Activated naive CD8-positive, alpha-beta T cell (primary cell): ENCODE measurements around the gene KDM7A.
"Not testable (repeated sequence)": the region's sequence is repeated elsewhere in the genome, so short reads cannot be mapped to it uniquely, and the experiment has no call there.

Experiments used
- H3K27ac Mint-ChIP-seq: one replicate; pipeline ENCODE4 v1.8.0; 2021; ENCODE audit warnings: mixed read lengths
- H3K27me3 Mint-ChIP-seq: one replicate; pipeline ENCODE4 v1.8.0; 2021; ENCODE audit warnings: mixed read lengths
- H3K36me3 Mint-ChIP-seq: one replicate; pipeline ENCODE4 v1.8.0; 2021; ENCODE audit warnings: mixed read lengths
- H3K4me1 Mint-ChIP-seq: one replicate; pipeline ENCODE4 v1.8.0; 2021; ENCODE audit warnings: low read depth, mixed read lengths
- H3K4me3 Mint-ChIP-seq: one replicate; pipeline ENCODE4 v1.8.0; 2021; ENCODE audit warnings: mild to moderate bottlenecking, mixed read lengths
- H3K9me3 Mint-ChIP-seq: one replicate; pipeline ENCODE4 v1.8.0; 2021; ENCODE audit warnings: low read depth, mixed read lengths

The KDM7A gene

DNA sequence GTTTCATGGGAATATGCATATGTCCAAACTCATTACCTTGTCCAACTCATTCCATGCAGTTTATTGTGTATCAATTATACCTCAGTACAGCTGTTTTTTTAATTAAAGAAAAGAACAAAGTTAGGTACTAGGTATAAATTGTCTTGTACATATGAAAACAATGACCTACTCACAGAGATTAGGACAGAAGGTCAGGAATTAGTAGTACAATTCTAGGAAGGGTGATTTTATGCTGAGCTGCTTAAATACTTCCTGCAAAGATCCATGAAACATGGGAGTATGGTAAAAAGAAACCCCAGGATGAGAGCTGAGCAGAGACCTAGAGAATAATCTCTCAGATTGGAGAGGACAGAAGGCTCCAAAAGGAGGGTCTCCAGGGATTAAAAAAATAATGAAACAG lies 13.8 kb upstream of the KDM7A start:
- H3K27ac Mint-ChIP-seq: no peak overlapping the region
- no peaks in the 10 kb centered on the region for H3K9me3 Mint-ChIP-seq
- H3K4me1 Mint-ChIP-seq: no peaks in the 10 kb centered on the region
- H3K36me3 Mint-ChIP-seq: no peaks in the 10 kb centered on the region
- H3K4me3 Mint-ChIP-seq: no peak overlapping the region
- H3K27me3 Mint-ChIP-seq: no peaks in the 10 kb centered on the region

DNA sequence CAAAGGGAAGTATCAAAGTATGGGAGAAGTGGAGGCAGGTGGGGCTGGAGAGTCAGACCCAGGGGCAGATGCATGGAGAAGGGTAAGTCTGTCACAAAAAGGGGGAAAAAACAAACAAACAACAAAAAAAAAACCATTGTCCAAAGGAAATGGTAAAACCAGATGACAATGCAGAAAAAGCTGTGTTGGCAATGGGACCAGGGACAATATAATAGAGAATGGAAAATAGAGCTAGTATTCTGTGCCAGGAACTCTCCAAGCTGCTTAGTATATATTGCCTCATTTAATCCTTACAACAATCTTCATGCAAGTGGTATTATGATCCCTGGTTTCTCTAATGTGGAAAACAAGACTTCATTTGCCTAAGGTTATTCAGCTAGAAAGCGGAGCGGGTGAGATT lies 13.1 kb upstream of the KDM7A start:
- Mint-ChIP-seq H3K9me3 (no peaks in the 10 kb centered on the region), H3K4me3 (no peak overlapping the region), H3K36me3 (no peaks in the 10 kb centered on the region), H3K27ac (no peak overlapping the region), H3K4me1 (no peaks in the 10 kb centered on the region), H3K27me3 (no peaks in the 10 kb centered on the region)

DNA sequence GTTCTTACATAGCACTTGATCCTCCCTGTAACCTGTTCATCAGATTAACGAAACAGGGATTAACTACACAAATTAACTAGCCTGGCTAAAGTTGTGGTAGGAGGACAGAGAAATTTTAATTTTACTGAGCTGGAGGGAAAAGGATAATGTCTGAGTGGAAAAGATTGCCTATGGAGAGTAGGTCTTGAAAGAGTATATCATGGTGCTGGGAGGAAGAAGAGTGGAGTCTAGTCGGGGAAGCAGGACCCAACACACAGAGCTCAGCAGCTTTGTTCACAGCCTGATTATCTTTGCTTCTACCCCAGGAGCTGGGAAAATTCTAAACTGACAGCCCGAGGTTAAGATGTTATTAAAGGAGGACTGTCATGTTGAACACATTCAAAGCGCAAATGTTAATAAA lies 6.1 kb upstream of the KDM7A start:
- H3K4me3 Mint-ChIP-seq: no peak overlapping the region
- no peaks in the 10 kb centered on the region for H3K9me3 Mint-ChIP-seq
- H3K36me3 Mint-ChIP-seq: no peaks in the 10 kb centered on the region
- H3K27ac Mint-ChIP-seq: no peak overlapping the region
- H3K27me3 Mint-ChIP-seq: no peaks in the 10 kb centered on the region
- peaks cover 13% of the 10 kb centered on the region for H3K4me1 Mint-ChIP-seq

DNA sequence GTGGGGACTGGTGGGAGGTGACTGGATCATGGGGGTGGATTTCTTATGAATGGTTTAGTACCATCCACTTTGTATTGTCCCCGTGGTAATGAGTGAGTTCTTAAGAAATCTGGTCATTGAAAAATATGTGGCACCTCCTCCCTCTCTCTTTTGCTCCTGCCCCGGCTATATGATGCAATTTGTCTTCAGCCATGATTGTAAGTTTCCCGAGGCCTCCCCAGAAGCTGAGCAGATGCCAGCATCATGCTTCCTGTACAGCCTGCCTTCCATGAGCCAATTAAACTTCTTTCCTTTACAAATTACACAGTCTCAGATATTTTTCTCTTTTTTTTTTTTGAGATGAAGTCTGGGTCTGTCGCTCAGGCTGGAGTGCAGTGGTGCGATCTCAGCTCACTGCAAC lies 2.6 kb upstream of the KDM7A start:
- Mint-ChIP-seq H3K27me3 (no peaks in the 10 kb centered on the region), H3K27ac (no peak overlapping the region), H3K4me3 (no peak overlapping the region), H3K4me1 (peaks cover 29% of the 10 kb centered on the region), H3K36me3 (no peaks in the 10 kb centered on the region), H3K9me3 (no peaks in the 10 kb centered on the region)

DNA sequence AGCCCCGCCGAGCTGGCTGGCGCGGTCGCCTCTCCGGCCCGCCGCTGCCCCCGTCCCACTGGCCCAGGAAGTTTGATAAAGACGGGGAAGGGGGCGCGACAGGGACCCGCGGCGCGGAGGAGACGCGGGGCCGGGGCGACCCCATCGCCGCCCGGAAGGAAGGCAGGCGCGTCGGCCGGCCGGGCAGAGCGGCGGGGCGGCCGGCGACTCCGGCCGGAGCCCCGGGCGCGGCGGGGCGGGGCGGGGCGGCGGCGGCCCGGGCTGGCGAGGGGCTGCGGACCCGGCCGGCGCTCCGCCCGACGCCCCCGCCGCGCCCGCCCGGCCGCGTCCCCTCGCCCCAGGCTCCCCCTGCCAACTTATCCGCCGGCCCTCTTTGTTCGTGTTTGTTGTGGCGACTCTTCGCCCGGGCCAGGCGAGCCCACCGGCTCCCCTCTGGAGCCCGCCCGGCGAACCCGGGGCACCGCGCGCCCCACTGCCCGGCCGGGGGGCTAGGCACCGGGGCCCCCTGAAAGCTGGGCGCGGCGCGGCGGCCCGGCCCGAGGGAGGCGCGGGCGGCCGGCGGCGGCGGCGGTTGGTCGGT lies 571 bp downstream of the KDM7A start:
- H3K27ac Mint-ChIP-seq: peak overlapping the region; percentile 72
- peaks cover 47% of the 10 kb centered on the region for H3K4me1 Mint-ChIP-seq
- H3K4me3 Mint-ChIP-seq: peak overlapping the region; percentile 90
- peaks cover 2% of the 10 kb centered on the region for H3K36me3 Mint-ChIP-seq
- H3K27me3 Mint-ChIP-seq: no peaks in the 10 kb centered on the region
- no peaks in the 10 kb centered on the region for H3K9me3 Mint-ChIP-seq

DNA sequence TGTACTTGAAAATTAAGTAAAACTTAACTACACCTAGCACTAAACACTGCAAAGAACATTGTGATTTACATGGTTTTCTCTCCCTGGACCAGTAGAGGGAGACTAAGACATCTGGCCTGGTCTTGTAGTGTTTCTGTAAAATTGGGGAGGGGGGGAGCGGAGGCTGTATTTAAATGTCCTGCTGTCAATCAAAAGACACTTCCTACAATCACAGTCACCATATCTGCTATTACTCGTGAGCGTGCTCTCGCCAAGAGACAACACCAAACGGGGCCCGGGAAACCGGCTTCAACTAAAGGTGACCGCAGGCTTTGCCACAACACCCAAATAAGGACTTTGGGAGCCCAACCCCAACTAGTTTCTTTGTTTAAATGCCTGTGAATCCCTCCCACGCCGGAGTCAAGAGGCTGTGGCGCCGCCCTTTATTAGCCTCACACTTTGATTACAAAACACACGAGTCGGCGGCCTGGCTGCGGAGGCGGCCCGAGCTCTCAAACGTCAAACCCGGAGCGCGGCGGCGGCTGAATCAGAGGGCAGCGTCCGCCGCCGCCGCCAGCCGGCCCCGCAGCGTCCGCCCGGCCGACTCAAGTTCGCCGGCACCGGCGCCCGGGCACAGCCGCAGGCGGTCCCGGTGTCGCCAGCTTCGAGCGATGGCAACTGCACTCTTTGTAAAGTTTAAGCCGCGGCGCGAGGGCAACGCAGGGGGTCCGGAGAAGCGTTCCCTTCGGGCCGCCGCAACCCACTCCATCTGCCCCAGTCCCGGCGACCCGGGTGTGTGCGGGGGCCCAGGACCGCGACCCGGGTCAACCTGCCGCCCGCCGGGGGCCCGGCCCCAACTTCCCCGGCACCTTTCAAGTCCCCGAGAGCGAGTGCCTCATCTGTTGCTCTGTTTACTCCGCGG lies 1.3 kb downstream of the KDM7A start:
- H3K27me3 Mint-ChIP-seq: no peaks in the 10 kb centered on the region
- peaks cover 53% of the 10 kb centered on the region for H3K4me1 Mint-ChIP-seq
- no peaks in the 10 kb centered on the region for H3K9me3 Mint-ChIP-seq
- H3K36me3 Mint-ChIP-seq: peaks cover 2% of the 10 kb centered on the region
- H3K27ac Mint-ChIP-seq: peak overlapping the region; percentile 93
- peak overlapping the region; percentile 90 for H3K4me3 Mint-ChIP-seq

DNA sequence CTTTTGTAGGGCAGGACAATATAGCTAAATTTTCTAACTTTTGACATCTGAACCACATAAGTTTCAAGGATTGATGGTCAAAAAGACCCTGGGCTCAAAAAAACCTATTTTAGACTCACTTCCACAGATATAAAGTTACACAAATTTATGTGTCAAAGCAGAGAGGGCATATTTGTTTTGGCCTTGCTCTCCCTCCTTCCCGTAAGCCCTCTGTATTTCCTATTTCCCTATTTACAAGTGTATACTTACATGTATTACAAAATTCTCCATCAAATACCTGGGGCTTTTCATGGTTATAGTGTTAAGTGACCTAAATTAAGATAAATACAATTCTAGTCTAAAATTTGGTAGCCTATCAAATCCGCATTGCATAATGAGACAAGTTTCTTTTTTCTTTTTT lies 2.6 kb downstream of the KDM7A start:
- H3K36me3 Mint-ChIP-seq: peaks cover 2% of the 10 kb centered on the region
- H3K4me1 Mint-ChIP-seq: peaks cover 61% of the 10 kb centered on the region
- no peak overlapping the region for H3K4me3 Mint-ChIP-seq
- peak overlapping the region; percentile 61 for H3K27ac Mint-ChIP-seq
- H3K27me3 Mint-ChIP-seq: no peaks in the 10 kb centered on the region
- no peaks in the 10 kb centered on the region for H3K9me3 Mint-ChIP-seq

DNA sequence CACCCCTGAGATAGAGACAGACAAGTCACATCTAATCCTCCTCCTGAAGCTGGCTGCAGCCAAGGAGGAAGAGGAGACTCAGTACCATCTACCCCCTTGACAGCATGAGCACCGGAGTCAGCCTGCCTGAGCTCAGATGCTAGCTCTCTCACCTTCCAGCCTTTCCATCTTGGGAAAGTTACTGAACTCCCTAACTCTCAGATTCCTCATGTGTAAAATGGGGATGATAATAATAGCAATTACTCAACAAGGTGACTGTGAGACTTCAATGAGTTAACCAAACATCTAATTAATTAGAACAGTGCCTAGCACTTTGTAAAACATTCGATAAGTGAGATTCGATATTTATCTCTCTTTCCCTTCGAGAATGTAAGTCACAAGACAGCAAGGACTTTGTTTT lies 6.4 kb downstream of the KDM7A start:
- Mint-ChIP-seq H3K27ac (no peak overlapping the region), H3K9me3 (no peaks in the 10 kb centered on the region), H3K4me3 (peak overlapping the region; percentile 49), H3K27me3 (no peaks in the 10 kb centered on the region), H3K36me3 (peaks cover 2% of the 10 kb centered on the region), H3K4me1 (peaks cover 78% of the 10 kb centered on the region)

DNA sequence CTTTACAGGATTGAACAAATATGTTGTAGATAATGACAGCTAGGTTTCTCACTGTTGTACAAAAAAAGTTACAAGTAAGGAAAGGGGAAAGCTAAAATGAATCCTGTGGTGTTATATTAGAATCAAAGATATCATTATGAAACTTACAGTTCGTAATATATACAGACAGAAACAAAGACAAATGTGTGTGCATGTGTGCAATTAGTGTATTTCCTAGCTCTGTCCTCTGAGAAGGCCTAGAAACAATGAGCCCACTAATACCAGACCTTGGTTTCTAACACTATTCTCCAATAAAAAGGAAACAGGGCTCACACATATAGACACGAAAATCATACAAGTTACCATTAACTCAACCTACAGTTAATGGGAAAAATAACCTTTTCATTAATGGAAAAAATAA lies 8.0 kb downstream of the KDM7A start:
- Mint-ChIP-seq H3K9me3 (no peaks in the 10 kb centered on the region), H3K4me3 (no peak overlapping the region), H3K27ac (no peak overlapping the region), H3K27me3 (no peaks in the 10 kb centered on the region), H3K36me3 (peaks cover 2% of the 10 kb centered on the region), H3K4me1 (peaks cover 82% of the 10 kb centered on the region)

DNA sequence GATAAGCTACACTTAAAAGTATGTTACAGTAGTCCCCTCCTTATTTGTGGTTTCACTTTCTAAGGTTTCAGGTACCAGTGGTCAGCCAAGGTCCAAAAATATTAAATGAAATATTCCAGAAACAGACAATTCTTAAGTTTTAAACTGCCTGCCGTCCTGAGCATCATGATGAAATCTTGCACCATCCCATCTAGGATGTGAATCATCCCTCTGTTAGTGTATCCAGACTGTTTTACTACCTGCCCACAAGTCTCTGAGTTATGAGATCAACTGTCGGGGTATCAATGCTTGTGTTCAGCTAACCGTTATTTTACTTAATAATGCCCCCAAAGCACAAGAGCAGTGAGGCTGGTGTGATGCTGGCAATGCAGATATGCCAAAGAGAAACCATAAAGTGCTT lies 11.4 kb downstream of the KDM7A start:
- H3K27ac Mint-ChIP-seq: peak overlapping the region; percentile 85
- H3K27me3 Mint-ChIP-seq: no peaks in the 10 kb centered on the region
- no peaks in the 10 kb centered on the region for H3K9me3 Mint-ChIP-seq
- peak overlapping the region; percentile 56 for H3K4me3 Mint-ChIP-seq
- H3K4me1 Mint-ChIP-seq: peaks cover 84% of the 10 kb centered on the region
- peaks cover 2% of the 10 kb centered on the region for H3K36me3 Mint-ChIP-seq

DNA sequence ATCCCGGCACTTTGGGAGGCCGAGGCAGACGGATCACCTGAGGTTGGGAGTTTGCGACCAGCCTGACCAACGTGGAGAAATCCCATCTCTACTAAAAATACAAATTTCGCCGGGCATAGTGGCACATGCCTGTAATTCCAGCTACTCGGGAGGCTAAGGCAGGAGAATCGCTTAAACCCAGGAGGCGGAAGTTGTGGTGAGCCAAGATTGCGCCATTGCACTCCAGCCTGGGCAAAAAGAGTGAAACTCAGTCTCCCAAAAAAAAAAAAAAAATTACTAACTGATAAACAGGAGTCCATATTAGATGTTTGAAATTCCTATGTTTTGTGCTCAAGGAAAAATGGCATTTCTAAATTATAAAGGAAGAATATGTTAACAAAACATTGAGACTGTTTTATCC lies 14.7 kb downstream of the KDM7A start:
- not testable (repeated sequence) for H3K36me3 Mint-ChIP-seq, H3K27me3 Mint-ChIP-seq, H3K9me3 Mint-ChIP-seq, H3K27ac Mint-ChIP-seq, H3K4me3 Mint-ChIP-seq
- peaks cover 70% of the 10 kb centered on the region for H3K4me1 Mint-ChIP-seq

DNA sequence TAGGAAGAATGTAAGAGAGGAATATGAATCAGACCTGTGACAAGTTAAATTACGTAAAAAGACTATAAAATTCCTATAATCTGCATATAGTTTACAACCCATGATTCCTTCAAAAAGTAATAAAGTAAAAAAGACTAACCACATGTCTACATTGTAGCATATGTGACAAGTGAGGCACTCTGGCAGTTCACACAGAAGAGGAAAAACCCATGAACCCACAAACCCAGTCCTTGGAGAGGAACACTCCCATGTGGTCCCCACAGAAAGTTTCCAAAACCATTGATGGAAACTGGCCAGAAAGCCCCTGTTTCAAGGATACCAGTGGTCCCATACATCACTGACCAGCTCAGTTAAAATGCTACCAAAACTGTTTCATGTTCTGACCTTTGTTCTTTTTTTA lies 15.7 kb downstream of the KDM7A start:
- Mint-ChIP-seq H3K9me3 (no peaks in the 10 kb centered on the region), H3K27ac (peak overlapping the region; percentile 74), H3K36me3 (peaks cover 2% of the 10 kb centered on the region), H3K27me3 (no peaks in the 10 kb centered on the region), H3K4me1 (peaks cover 73% of the 10 kb centered on the region), H3K4me3 (no peak overlapping the region)

DNA sequence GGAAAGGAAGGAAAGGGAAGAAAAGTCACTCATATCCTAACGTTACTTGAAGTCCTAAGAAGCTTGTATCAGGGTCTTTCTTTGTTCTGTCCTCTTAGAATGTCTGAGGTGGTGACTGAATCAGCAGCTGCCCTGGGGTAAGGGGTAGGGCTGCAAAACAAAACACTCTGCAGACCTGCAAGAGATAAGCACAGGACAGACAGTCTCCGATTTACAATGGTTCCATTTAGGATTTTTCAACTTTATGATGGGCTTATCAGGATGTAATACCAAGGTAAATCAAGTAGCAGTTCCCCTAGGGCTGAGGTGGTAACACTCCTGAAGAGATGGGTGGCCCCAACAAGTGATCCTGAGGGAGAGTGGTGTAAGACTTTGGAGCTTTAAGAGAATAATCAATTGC lies 16.5 kb downstream of the KDM7A start:
- H3K4me1 Mint-ChIP-seq: peaks cover 72% of the 10 kb centered on the region
- H3K4me3 Mint-ChIP-seq: no peak overlapping the region
- H3K27me3 Mint-ChIP-seq: no peaks in the 10 kb centered on the region
- no peaks in the 10 kb centered on the region for H3K9me3 Mint-ChIP-seq
- peaks cover 2% of the 10 kb centered on the region for H3K36me3 Mint-ChIP-seq
- H3K27ac Mint-ChIP-seq: peak overlapping the region; percentile 74

DNA sequence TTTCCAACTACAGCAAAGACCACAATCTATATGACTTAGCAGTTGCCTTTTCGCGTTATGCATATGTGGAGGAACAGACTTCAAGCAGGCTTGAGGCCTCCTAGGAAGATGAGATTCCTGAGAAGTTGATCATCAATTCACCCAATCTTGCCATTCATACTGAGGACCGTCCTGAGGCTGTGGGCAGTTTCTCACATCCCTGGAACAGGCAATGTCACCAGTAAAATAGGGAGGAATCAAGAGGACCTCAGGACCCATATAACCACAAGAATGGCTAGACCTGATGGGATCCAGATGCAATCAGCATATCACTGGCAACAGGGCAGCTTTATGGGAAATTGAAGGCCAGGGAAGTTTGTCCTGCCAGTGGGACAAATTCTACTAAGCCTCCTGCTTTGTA lies 17.3 kb downstream of the KDM7A start:
- H3K4me1 Mint-ChIP-seq: peaks cover 69% of the 10 kb centered on the region
- no peaks in the 10 kb centered on the region for H3K9me3 Mint-ChIP-seq
- H3K4me3 Mint-ChIP-seq: no peak overlapping the region
- H3K27me3 Mint-ChIP-seq: no peaks in the 10 kb centered on the region
- H3K27ac Mint-ChIP-seq: no peak overlapping the region
- peaks cover 2% of the 10 kb centered on the region for H3K36me3 Mint-ChIP-seq

DNA sequence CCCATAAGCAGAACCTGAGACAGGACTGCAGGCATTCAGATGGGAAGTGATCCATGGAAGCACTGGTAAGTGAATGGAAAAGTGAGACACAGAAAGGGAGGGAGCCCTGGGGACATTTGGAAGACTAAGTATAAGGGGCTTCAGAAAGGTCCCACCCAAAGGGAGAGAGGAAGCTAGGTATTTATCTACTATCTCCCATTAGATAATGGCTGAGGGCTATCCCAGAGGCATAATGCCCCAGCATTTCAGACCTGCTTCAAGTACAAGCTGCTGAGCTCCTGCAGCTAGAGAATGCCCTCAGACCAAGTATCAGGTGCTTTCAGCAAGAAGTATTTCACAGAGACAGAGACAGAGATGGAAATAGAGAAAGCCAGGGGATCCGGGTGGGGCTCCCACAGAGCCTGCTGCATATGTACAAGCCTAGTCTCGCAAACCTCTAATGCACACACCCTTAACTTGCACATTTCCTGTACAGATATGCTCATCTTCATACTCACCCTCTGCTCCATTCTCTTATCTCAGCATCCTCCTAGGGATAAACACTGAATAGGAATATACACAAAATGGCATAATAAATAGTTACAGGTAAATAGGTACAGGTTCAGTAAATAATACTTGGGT lies 20.2 kb downstream of the KDM7A start:
- H3K9me3 Mint-ChIP-seq: no peaks in the 10 kb centered on the region
- H3K4me3 Mint-ChIP-seq: no peak overlapping the region
- H3K27ac Mint-ChIP-seq: peak overlapping the region; percentile 28
- peaks cover 7% of the 10 kb centered on the region for H3K36me3 Mint-ChIP-seq
- no peaks in the 10 kb centered on the region for H3K27me3 Mint-ChIP-seq
- H3K4me1 Mint-ChIP-seq: peaks cover 62% of the 10 kb centered on the region
